KOPT-K1 (cell line): ENCODE results near the gene TNS3.
"Not testable (repeated sequence)": the region's sequence is repeated elsewhere in the genome, so short reads cannot be mapped to it uniquely, and the experiment has no call there.

Source experiments
- H3K27ac ChIP-seq: fragments of 200-600 bp; sonication (generic); 2 replicates; pipeline ENCODE4 v1.5.1; 2016; ENCODE audit warnings: antibody characterized with exemption, mild to moderate bottlenecking, low read depth, low read length; ENCODE audit not compliant: poor library complexity, severe bottlenecking
- H3K36me3 ChIP-seq: fragments of 200-600 bp; sonication (generic); 2 replicates; pipeline ENCODE4 v1.5.1; 2017; ENCODE audit warnings: antibody characterized with exemption, mild to moderate bottlenecking, low read length, moderate library complexity; ENCODE audit not compliant: insufficient read depth
- H3K9me3 ChIP-seq: fragments of 200-600 bp; sonication (generic); 2 replicates; pipeline ENCODE4 v1.5.1; 2017; ENCODE audit warnings: antibody characterized with exemption, low read length, mild to moderate bottlenecking; ENCODE audit not compliant: insufficient read depth, poor library complexity, severe bottlenecking

The TNS3 gene

GRCh38 chr7:47591655-47592572 lies 10.0 kb upstream of the TNS3 start:
- no peak overlapping the region for H3K27ac ChIP-seq
- H3K36me3 ChIP-seq = no peaks in the 10 kb centered on the region

GRCh38 chr7:47591089-47591654 lies 9.3 kb upstream of the TNS3 start:
- no peak overlapping the region for H3K27ac ChIP-seq
- no peaks in the 10 kb centered on the region for H3K36me3 ChIP-seq
- peaks cover 8% of the 10 kb centered on the region for H3K9me3 ChIP-seq

More at GRCh38 chr7:47591655-47592572, 10.0 kb upstream of the TNS3 start:
- peaks cover 16% of the 10 kb centered on the region for H3K9me3 ChIP-seq

GRCh38 chr7:47590215-47590614 lies 8.3 kb upstream of the TNS3 start:
- not testable (repeated sequence) for H3K27ac ChIP-seq

GRCh38 chr7:47588704-47589225 lies 6.9 kb upstream of the TNS3 start:
- H3K9me3 ChIP-seq = peaks cover 5% of the 10 kb centered on the region
- no peaks in the 10 kb centered on the region for H3K36me3 ChIP-seq
- H3K27ac ChIP-seq = no peak overlapping the region

More at GRCh38 chr7:47590215-47590614, 8.3 kb upstream of the TNS3 start:
- H3K9me3 ChIP-seq, H3K36me3 ChIP-seq: not testable (repeated sequence)

- H3K9me3 ChIP-seq = peaks cover 5% of the 10 kb centered on the region
- no peak overlapping the region for H3K27ac ChIP-seq
- H3K36me3 ChIP-seq = no peaks in the 10 kb centered on the region
These were observed 6.1 kb upstream of the TNS3 start for GRCh38 chr7:47587976-47588375.

GRCh38 chr7:47587351-47587750 lies 5.4 kb upstream of the TNS3 start:
- no peak overlapping the region for H3K27ac ChIP-seq

GRCh38 chr7:47586925-47587324 lies 5.0 kb upstream of the TNS3 start:
- H3K36me3 ChIP-seq = no peaks in the 10 kb centered on the region
- H3K9me3 ChIP-seq = peaks cover 8% of the 10 kb centered on the region
- H3K27ac ChIP-seq = no peak overlapping the region

More at GRCh38 chr7:47587351-47587750, 5.4 kb upstream of the TNS3 start:
- peaks cover 8% of the 10 kb centered on the region for H3K9me3 ChIP-seq
- H3K36me3 ChIP-seq = no peaks in the 10 kb centered on the region

GRCh38 chr7:47586161-47586670 lies 4.3 kb upstream of the TNS3 start:
- H3K36me3 ChIP-seq, H3K9me3 ChIP-seq, H3K27ac ChIP-seq: not testable (repeated sequence)

GRCh38 chr7:47584536-47584895 lies 2.6 kb upstream of the TNS3 start:
- no peak overlapping the region for H3K27ac ChIP-seq
- H3K36me3 ChIP-seq = no peaks in the 10 kb centered on the region
- peaks cover 8% of the 10 kb centered on the region for H3K9me3 ChIP-seq

GRCh38 chr7:47583739-47584535 lies 2.0 kb upstream of the TNS3 start:
- Histone ChIP-seq H3K9me3 (peaks cover 8% of the 10 kb centered on the region), H3K36me3 (no peaks in the 10 kb centered on the region), H3K27ac (no peak overlapping the region)

GRCh38 chr7:47582764-47583738 lies 1.1 kb upstream of the TNS3 start:
- Histone ChIP-seq H3K27ac (no peak overlapping the region), H3K9me3 (peaks cover 8% of the 10 kb centered on the region), H3K36me3 (no peaks in the 10 kb centered on the region)

GRCh38 chr7:47581438-47581803 lies 490 bp downstream of the TNS3 start:
- Histone ChIP-seq H3K9me3 (peaks cover 8% of the 10 kb centered on the region), H3K27ac (no peak overlapping the region), H3K36me3 (no peaks in the 10 kb centered on the region)

GRCh38 chr7:47580811-47581331 lies 1.0 kb downstream of the TNS3 start:
- Histone ChIP-seq H3K9me3 (peaks cover 8% of the 10 kb centered on the region), H3K36me3 (no peaks in the 10 kb centered on the region), H3K27ac (no peak overlapping the region)
